Mesodermal cell (in vitro differentiated cells): Measurements from ENCODE around the gene MOB3B.

Source experiments
- H3K27ac ChIP-seq: 2 replicates; pipeline ENCODE4 v1.7.0; 2013; ENCODE audit warnings: mild to moderate bottlenecking, low read depth, low read length, moderate library complexity; ENCODE audit not compliant: severe bottlenecking
- H3K36me3 ChIP-seq: 2 replicates; pipeline ENCODE4 v1.7.1; 2013; ENCODE audit warnings: mild to moderate bottlenecking, low read length, moderate library complexity; ENCODE audit not compliant: control insufficient read depth, insufficient read depth
- H3K4me1 ChIP-seq: one replicate; pipeline ENCODE4 v1.7.1; 2013; ENCODE audit warnings: mild to moderate bottlenecking, low read length; ENCODE audit not compliant: insufficient read depth, control insufficient read depth, poor library complexity, severe bottlenecking
- H3K4me3 ChIP-seq: 2 replicates; pipeline ENCODE4 v1.7.0; 2013; ENCODE audit warnings: low read length, control low read depth, mild to moderate bottlenecking; ENCODE audit not compliant: insufficient read depth, poor library complexity, severe bottlenecking; ENCODE audit errors: extremely low read depth
- H3K9me3 ChIP-seq: 2 replicates; pipeline ENCODE4 v1.7.1; 2013; ENCODE audit warnings: mild to moderate bottlenecking, low read length, moderate library complexity; ENCODE audit not compliant: control insufficient read depth
- WGBS, 2 experiments: methylation state at CpG; one replicate each; pipeline ENCODE4 v1.1.5; 2013; ENCODE audit warnings: missing lambda C conversion rate in 2 of 2; ENCODE audit not compliant: insufficient coverage in 2 of 2; 5-methylcytosine and 5-hydroxymethylcytosine counted together

MOB3B gene

GRCh38 chr9:27540502-27540901 is 10.9 kb upstream of the MOB3B start:
- no peak overlapping the region for H3K4me3 ChIP-seq
- H3K27ac ChIP-seq, result no peak overlapping the region
- H3K9me3 ChIP-seq, result no peaks in the 10 kb centered on the region
- 60% methylated on average over 1 of the region's 1 CpG; no CpG with 5 or more reads in 1 of the 2 experiments for WGBS, 2 experiments
- H3K36me3 ChIP-seq, result no peaks in the 10 kb centered on the region
- peaks cover 7% of the 10 kb centered on the region for H3K4me1 ChIP-seq

GRCh38 chr9:27539479-27540441 is 10.1 kb upstream of the MOB3B start:
- Histone ChIP-seq H3K27ac (no peak overlapping the region), H3K4me1 (peaks cover 7% of the 10 kb centered on the region), H3K4me3 (no peak overlapping the region), H3K36me3 (no peaks in the 10 kb centered on the region), H3K9me3 (no peaks in the 10 kb centered on the region)
- 94 to 100% methylated on average over 3 of the region's 5 CpGs for WGBS, 2 experiments

- H3K4me3 ChIP-seq, result no peak overlapping the region
- no peaks in the 10 kb centered on the region for H3K36me3 ChIP-seq
- 84 to 87% methylated on average over 2 of the region's 3 CpGs for WGBS, 2 experiments
Measured at GRCh38 chr9:27538647-27539046, 9.0 kb upstream of the MOB3B start.

GRCh38 chr9:27537756-27538155 is 8.1 kb upstream of the MOB3B start:
- Histone ChIP-seq H3K27ac (no peak overlapping the region), H3K4me1 (peaks cover 7% of the 10 kb centered on the region), H3K9me3 (no peaks in the 10 kb centered on the region), H3K36me3 (no peaks in the 10 kb centered on the region), H3K4me3 (no peak overlapping the region)
- WGBS, 2 experiments, result 100% methylated on average over 1 of the region's 1 CpG; no CpG with 5 or more reads in 1 of the 2 experiments

More at GRCh38 chr9:27538647-27539046, 9.0 kb upstream of the MOB3B start:
- H3K9me3 ChIP-seq, result no peaks in the 10 kb centered on the region
- H3K27ac ChIP-seq, result no peak overlapping the region
- H3K4me1 ChIP-seq, result peaks cover 7% of the 10 kb centered on the region

- H3K4me1 ChIP-seq, result peaks cover 7% of the 10 kb centered on the region
- H3K36me3 ChIP-seq, result no peaks in the 10 kb centered on the region
- H3K9me3 ChIP-seq, result no peaks in the 10 kb centered on the region
- H3K27ac ChIP-seq, result no peak overlapping the region
- 94 to 95% methylated on average over 6 to 7 of the region's 7 CpGs for WGBS, 2 experiments
- H3K4me3 ChIP-seq, result no peak overlapping the region
Measured at GRCh38 chr9:27537027-27537435, 7.4 kb upstream of the MOB3B start.

- Histone ChIP-seq H3K4me3 (no peak overlapping the region), H3K27ac (no peak overlapping the region), H3K9me3 (no peaks in the 10 kb centered on the region), H3K4me1 (peaks cover 7% of the 10 kb centered on the region), H3K36me3 (no peaks in the 10 kb centered on the region)
- WGBS, 2 experiments, result 56 to 80% methylated on average over 1 to 2 of the region's 3 CpGs
Measured at GRCh38 chr9:27536168-27536567, 6.6 kb upstream of the MOB3B start.

- H3K4me3 ChIP-seq, result no peak overlapping the region
- no peaks in the 10 kb centered on the region for H3K36me3 ChIP-seq
- peaks cover 7% of the 10 kb centered on the region for H3K4me1 ChIP-seq
- H3K9me3 ChIP-seq, result no peaks in the 10 kb centered on the region
- 28 to 51% methylated on average over 3 of the region's 3 CpGs for WGBS, 2 experiments
- H3K27ac ChIP-seq, result no peak overlapping the region
Measured at GRCh38 chr9:27535701-27536118, 6.1 kb upstream of the MOB3B start.

DNA sequence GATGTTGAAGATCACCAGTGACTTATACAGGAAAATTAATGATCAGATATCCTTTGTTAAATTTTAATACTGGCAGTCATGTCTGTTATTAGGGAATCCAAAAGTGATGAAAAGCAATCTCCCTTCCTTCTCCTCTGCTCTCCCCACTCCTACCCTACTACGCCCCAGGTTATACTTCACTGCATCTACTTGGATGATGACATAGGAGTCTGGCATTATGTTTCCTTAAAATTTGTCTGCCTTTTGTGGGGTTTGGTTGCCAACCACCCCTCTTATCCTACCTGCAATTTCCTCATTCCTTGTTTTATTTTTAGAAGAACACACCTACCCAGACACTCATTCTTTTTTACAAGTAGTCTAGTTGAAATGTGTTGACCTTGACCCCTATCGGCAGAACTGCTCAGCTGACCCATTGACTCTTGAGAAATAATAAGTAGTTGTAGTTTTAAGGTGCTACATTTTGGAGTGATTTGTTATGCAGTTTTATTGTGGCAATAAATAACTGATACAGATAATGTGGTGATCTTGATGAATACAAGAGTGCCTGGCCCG is 5.1 kb upstream of the MOB3B start:
- WGBS, 2 experiments, result 100% methylated on average over 1 of the region's 3 CpGs; no CpG with 5 or more reads in 1 of the 2 experiments
- H3K36me3 ChIP-seq, result no peaks in the 10 kb centered on the region

GRCh38 chr9:27534131-27534530 is 4.5 kb upstream of the MOB3B start:
- no peaks in the 10 kb centered on the region for H3K9me3 ChIP-seq
- no peaks in the 10 kb centered on the region for H3K36me3 ChIP-seq
- H3K27ac ChIP-seq, result no peak overlapping the region
- WGBS, 2 experiments, result 80 to 100% methylated on average over 1 of the region's 4 CpGs
- no peak overlapping the region for H3K4me3 ChIP-seq
- H3K4me1 ChIP-seq, result no peaks in the 10 kb centered on the region

More for the DNA sequence above, 5.1 kb upstream of the MOB3B start:
- H3K9me3 ChIP-seq, result no peaks in the 10 kb centered on the region
- H3K27ac ChIP-seq, result no peak overlapping the region
- peaks cover under 1% of the 10 kb centered on the region for H3K4me1 ChIP-seq
- no peak overlapping the region for H3K4me3 ChIP-seq

DNA sequence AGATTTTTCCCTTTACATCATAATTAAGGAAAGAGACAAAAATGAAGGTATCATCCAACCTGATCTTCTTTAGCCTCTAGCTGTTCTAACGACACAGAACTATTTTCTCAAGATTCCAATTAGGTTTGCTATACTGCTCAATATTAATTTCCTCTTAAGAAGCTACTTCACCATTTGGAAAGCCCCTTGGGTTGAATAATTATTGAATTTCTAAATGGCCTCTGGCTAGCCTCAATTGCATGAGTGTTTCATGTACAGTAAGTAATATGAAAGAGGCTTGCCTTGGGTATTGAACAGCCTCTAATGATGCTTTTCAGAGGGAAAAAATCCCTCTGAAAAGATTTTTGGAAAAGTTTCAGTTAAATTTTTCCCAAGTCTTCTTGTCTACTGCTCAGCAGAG is 3.7 kb upstream of the MOB3B start:
- H3K27ac ChIP-seq, result no peak overlapping the region
- 83% methylated on average over 1 of the region's 1 CpG; no CpG with 5 or more reads in 1 of the 2 experiments for WGBS, 2 experiments
- no peaks in the 10 kb centered on the region for H3K36me3 ChIP-seq
- H3K4me3 ChIP-seq, result no peak overlapping the region
- peaks cover 2% of the 10 kb centered on the region for H3K4me1 ChIP-seq
- H3K9me3 ChIP-seq, result no peaks in the 10 kb centered on the region

DNA sequence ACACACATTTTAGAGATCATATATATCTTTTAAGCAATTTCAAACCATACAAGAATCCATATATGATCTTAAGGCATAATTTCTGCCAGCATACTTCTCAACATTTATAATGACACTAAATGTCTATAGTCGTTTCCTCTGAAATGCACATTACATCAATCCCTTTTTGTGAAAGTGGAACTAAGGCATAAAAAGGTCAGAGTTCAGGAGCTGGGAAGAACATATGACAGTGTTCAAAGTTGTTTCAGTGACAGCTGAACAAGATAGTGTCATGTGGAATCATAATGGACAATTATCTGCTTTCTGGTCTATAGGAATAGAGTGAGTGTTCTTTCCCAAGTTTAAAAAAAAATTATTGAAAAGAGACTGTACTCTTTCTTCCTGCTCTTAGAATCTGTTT is 2.4 kb upstream of the MOB3B start:
- Histone ChIP-seq H3K9me3 (no peaks in the 10 kb centered on the region), H3K27ac (no peak overlapping the region), H3K36me3 (no peaks in the 10 kb centered on the region), H3K4me3 (no peak overlapping the region), H3K4me1 (peaks cover 2% of the 10 kb centered on the region)
- WGBS, 2 experiments, result no CpG with 5 or more reads among the region's 1 CpG
